K562 (cell line): ENCODE results near the gene MAP3K20.

Experiments
- ATF1 ChIP-seq, 2 experiments: fragments of 450-650 bp in 1 of 2; IDR thresholded peaks; 2 replicates each; pipeline ENCODE4 v1.6.1; 2016; ENCODE audit warnings: missing compliant biosample characterization in 1 of 2, missing genetic modification characterization in 1 of 2
- BMI1 ChIP-seq: fragments of 150-350 bp; IDR thresholded peaks from 2 replicates; pipeline ENCODE4 v1.6.1; 2014; ENCODE audit warnings: low read length
- CAMTA2 ChIP-seq: fragments of 250-450 bp; sonication (Bioruptor Pico); conservative IDR thresholded peaks from 2 replicates; pipeline ENCODE4 v1.5.1; 2022
- HDAC2 ChIP-seq: fragments of 450-650 bp; IDR thresholded peaks from 2 replicates; pipeline ENCODE4 v1.6.1; 2016; ENCODE audit warnings: mild to moderate bottlenecking
- HNRNPL ChIP-seq: fragments of 200-400 bp; formaldehyde crosslinking; IDR thresholded peaks from 2 replicates; pipeline ENCODE4 v1.6.1; 2017; ENCODE audit warnings: low read depth, mild to moderate bottlenecking, low read length
- HNRNPLL ChIP-seq: fragments of 200-400 bp; formaldehyde crosslinking; IDR thresholded peaks from 2 replicates; pipeline ENCODE4 v1.6.1; 2017; ENCODE audit warnings: low read length, low read depth, mild to moderate bottlenecking; ENCODE audit not compliant: poor library complexity, severe bottlenecking
- MEIS2 ChIP-seq: fragments of 450-650 bp; IDR thresholded peaks from 2 replicates; pipeline ENCODE4 v1.6.1; 2014; ENCODE audit warnings: mild to moderate bottlenecking; ENCODE audit not compliant: partially characterized antibody
- TARDBP ChIP-seq: fragments of 450-650 bp; IDR thresholded peaks from 2 replicates; pipeline ENCODE4 v1.6.1; 2016
- ZBED1 ChIP-seq: IDR thresholded peaks from 2 replicates; pipeline ENCODE4 v1.6.1; 2014
- ZBTB7A ChIP-seq: IDR thresholded peaks from 2 replicates; pipeline ENCODE4 v1.6.1; 2011; ENCODE audit warnings: low read depth, mild to moderate bottlenecking, low read length, moderate library complexity, borderline replicate concordance; ENCODE audit not compliant: control insufficient read depth
- ZSCAN29 ChIP-seq: fragments of 450-650 bp; IDR thresholded peaks from 2 replicates; pipeline ENCODE4 v1.6.1; 2017
- TF ChIP-seq, protein P1 (sequence below): sonication (generic); formaldehyde crosslinking; IDR thresholded peaks from 2 replicates; pipeline ENCODE4 v1.9.0; 2022; ENCODE audit warnings: mild to moderate bottlenecking, missing genetic modification reagents
- TF ChIP-seq, protein P2 (sequence below): sonication (generic); formaldehyde crosslinking; IDR thresholded peaks from 2 replicates; pipeline ENCODE4 v1.8.1; 2023; ENCODE audit warnings: mild to moderate bottlenecking, missing genetic modification reagents, moderate library complexity
- TF ChIP-seq, protein P3 (sequence below): fragments of 450-650 bp; IDR thresholded peaks from 2 replicates; pipeline ENCODE4 v1.6.1; 2016; ENCODE audit warnings: low read depth, mild to moderate bottlenecking, moderate library complexity

DNA sequence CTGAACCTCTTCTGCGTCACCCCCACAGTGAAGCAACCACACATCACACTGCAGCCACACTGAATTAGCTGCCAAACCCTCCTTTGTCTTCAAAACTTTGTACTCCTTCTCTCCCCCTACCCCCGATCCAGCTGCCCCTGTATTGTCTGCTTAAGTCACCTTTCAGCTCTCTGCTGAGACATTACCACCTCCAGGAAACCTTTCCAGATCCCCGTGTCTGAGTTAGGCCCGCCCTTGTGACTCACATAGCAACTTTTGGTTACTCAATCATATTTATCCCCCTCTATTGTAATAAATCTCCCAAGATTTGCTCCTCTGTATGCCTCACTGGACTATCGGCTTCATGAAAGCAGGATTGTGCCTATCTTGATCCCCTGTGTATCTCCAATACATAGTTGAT is 196.2 kb downstream of the MAP3K20 start:
- TF ChIP-seq ATF1 (CRISPR knock-in tag; IDR thresholded peaks at IDR 0.05): no peak
- TF ChIP-seq ATF1 (tag; IDR thresholded peaks at IDR 0.05): no peak
- TF ChIP-seq, protein P1, sequence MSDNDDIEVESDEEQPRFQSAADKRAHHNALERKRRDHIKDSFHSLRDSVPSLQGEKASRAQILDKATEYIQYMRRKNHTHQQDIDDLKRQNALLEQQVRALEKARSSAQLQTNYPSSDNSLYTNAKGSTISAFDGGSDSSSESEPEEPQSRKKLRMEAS (CRISPR knock-in tag): no peak
- TF ChIP-seq HNRNPL: no peak
- TF ChIP-seq, protein P2, sequence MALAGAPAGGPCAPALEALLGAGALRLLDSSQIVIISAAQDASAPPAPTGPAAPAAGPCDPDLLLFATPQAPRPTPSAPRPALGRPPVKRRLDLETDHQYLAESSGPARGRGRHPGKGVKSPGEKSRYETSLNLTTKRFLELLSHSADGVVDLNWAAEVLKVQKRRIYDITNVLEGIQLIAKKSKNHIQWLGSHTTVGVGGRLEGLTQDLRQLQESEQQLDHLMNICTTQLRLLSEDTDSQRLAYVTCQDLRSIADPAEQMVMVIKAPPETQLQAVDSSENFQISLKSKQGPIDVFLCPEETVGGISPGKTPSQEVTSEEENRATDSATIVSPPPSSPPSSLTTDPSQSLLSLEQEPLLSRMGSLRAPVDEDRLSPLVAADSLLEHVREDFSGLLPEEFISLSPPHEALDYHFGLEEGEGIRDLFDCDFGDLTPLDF: no peak
- TF ChIP-seq TARDBP: no peak
- TF ChIP-seq BMI1: no peak
- TF ChIP-seq MEIS2: no peak
- TF ChIP-seq, protein P3, sequence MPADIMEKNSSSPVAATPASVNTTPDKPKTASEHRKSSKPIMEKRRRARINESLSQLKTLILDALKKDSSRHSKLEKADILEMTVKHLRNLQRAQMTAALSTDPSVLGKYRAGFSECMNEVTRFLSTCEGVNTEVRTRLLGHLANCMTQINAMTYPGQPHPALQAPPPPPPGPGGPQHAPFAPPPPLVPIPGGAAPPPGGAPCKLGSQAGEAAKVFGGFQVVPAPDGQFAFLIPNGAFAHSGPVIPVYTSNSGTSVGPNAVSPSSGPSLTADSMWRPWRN: no peak
- TF ChIP-seq ZSCAN29: no peak
- no peak for TF ChIP-seq ZBTB7A
- no peak for TF ChIP-seq HNRNPLL
- no peak for TF ChIP-seq ZBED1
- no peak for TF ChIP-seq CAMTA2 (CRISPR knock-in tag)
- no peak for TF ChIP-seq HDAC2
